Fibroblast of mammary gland (primary cell): Measurements from ENCODE around the gene PRKG1.

Experiments
- DNase-seq: peaks from one replicate; pipeline ENCODE4 v3.0.0-alpha.2; 2010; ENCODE audit warnings: low read depth
- H3K4me3 ChIP-seq: 2 replicates; pipeline ENCODE4 v1.5.1; 2011; ENCODE audit warnings: low read depth, mild to moderate bottlenecking, low read length, moderate library complexity; ENCODE audit not compliant: control insufficient read depth
- CTCF ChIP-seq: conservative IDR thresholded peaks from 2 replicates; pipeline ENCODE4 v1.5.1; 2011; ENCODE audit warnings: low read depth, low read length, inconsistent platforms; ENCODE audit not compliant: control insufficient read depth, insufficient read depth

Gene PRKG1

GRCh38 chr10:52283174-52283573, 1208.9 kb downstream of the PRKG1 start:
- no peak for TF ChIP-seq CTCF
- peak; percentile 40 for DNase-seq
- no peak overlapping the region for H3K4me3 ChIP-seq

GRCh38 chr10:52284416-52285013, 1210.2 kb downstream of the PRKG1 start:
- DNase-seq: no peak
- H3K4me3 ChIP-seq: no peak overlapping the region
- no peak for TF ChIP-seq CTCF

GRCh38 chr10:52287866-52288265, 1213.6 kb downstream of the PRKG1 start:
- H3K4me3 ChIP-seq: no peak overlapping the region
- no peak for DNase-seq
- TF ChIP-seq CTCF: no peak

- H3K4me3 ChIP-seq: no peak overlapping the region
- DNase-seq: no peak
- no peak for TF ChIP-seq CTCF
These were observed 1223.5 kb downstream of the PRKG1 start for GRCh38 chr10:52297747-52298146.

GRCh38 chr10:52300599-52301277, 1226.5 kb downstream of the PRKG1 start:
- H3K4me3 ChIP-seq: no peak overlapping the region
- TF ChIP-seq CTCF: no peak

GRCh38 chr10:52308251-52309031, 1234.2 kb downstream of the PRKG1 start:
- H3K4me3 ChIP-seq: peak overlapping the region; percentile 58
- peak; percentile 77 for DNase-seq
- TF ChIP-seq CTCF: peak; percentile 73

More at GRCh38 chr10:52300599-52301277, 1226.5 kb downstream of the PRKG1 start:
- no peak for DNase-seq
